Brain pericyte (primary cell): ENCODE data around the gene MGLL.

ENCODE experiments used
- DNase-seq: peaks from one replicate; pipeline ENCODE4 v3.0.0-alpha.2; 2012; ENCODE audit warnings: low read depth, low spot score

Gene MGLL

GRCh38 chr3:127723011-127723567 is 99.2 kb downstream of the MGLL start:
- DNase-seq = no peak

GRCh38 chr3:127722091-127722784 is 100.1 kb downstream of the MGLL start:
- no peak for DNase-seq

GRCh38 chr3:127720985-127721935 is 101.1 kb downstream of the MGLL start:
- DNase-seq = no peak

- no peak for DNase-seq
Observed at GRCh38 chr3:127720161-127720823, 102.0 kb downstream of the MGLL start.

GRCh38 chr3:127719369-127719768 is 102.9 kb downstream of the MGLL start:
- DNase-seq = no peak

- DNase-seq = no peak
Observed at GRCh38 chr3:127718916-127719290, 103.4 kb downstream of the MGLL start.

- no peak for DNase-seq
Observed at GRCh38 chr3:127718245-127718915, 103.9 kb downstream of the MGLL start.

GRCh38 chr3:127717357-127718244 is 104.7 kb downstream of the MGLL start:
- no peak for DNase-seq

- no peak for DNase-seq
Observed at GRCh38 chr3:127716384-127716783, 105.9 kb downstream of the MGLL start.

GRCh38 chr3:127715532-127715931 is 106.8 kb downstream of the MGLL start:
- no peak for DNase-seq

GRCh38 chr3:127714866-127715265 is 107.4 kb downstream of the MGLL start:
- no peak for DNase-seq

GRCh38 chr3:127714125-127714571 is 108.2 kb downstream of the MGLL start:
- DNase-seq = no peak

- no peak for DNase-seq
Observed at GRCh38 chr3:127712881-127713771, 109.2 kb downstream of the MGLL start.

- no peak for DNase-seq
Observed at GRCh38 chr3:127712461-127712860, 109.9 kb downstream of the MGLL start.

- no peak for DNase-seq
Observed at GRCh38 chr3:127711896-127712295, 110.4 kb downstream of the MGLL start.

- no peak for DNase-seq
Observed at GRCh38 chr3:127711021-127711695, 111.2 kb downstream of the MGLL start.

- DNase-seq = no peak
Observed at GRCh38 chr3:127710155-127710941, 112.0 kb downstream of the MGLL start.
